Liver (tissue), 9 donors: ENCODE data around the gene ZSWIM8. TPM values are rescaled to one million over a fixed set of nuclear protein-coding genes. Genes with fewer than 3 reads are reported as not detected.
"Not testable (repeated sequence)": the region's sequence is repeated elsewhere in the genome, so short reads cannot be mapped to it uniquely, and the experiment has no call there.

Experiments
- DNase-seq: peaks from one replicate; pipeline ENCODE4 v3.0.0-alpha.2; 2017; ENCODE audit warnings: low spot score
- H3K27ac ChIP-seq, 2 donors: one replicate each; pipeline ENCODE4 v1.7.0; 2013; ENCODE audit warnings: inconsistent platforms in 2 of 2, low read length in 2 of 2, control low read depth in 1 of 2, low read depth in 1 of 2, mild to moderate bottlenecking in 1 of 2
- H3K27me3 ChIP-seq, 4 donors: one replicate each; pipeline versions ENCODE4 v1.6.1 to v1.7.0; 2013; ENCODE audit warnings: low read length in 3 of 4, inconsistent platforms in 1 of 4, mild to moderate bottlenecking in 1 of 4, moderate library complexity in 1 of 4; ENCODE audit not compliant: control insufficient read depth in 4 of 4, insufficient read depth in 4 of 4
- H3K36me3 ChIP-seq, 4 donors: one replicate each; pipeline versions ENCODE4 v1.6.1 to v1.7.0; 2013; ENCODE audit warnings: low read length in 3 of 4, mild to moderate bottlenecking in 3 of 4, low read depth in 1 of 4, moderate library complexity in 1 of 4; ENCODE audit not compliant: control insufficient read depth in 4 of 4, insufficient read depth in 3 of 4
- H3K4me1 ChIP-seq, 4 donors: one replicate each; pipeline versions ENCODE4 v1.6.1 to v1.7.0; 2013; ENCODE audit warnings: low read length in 3 of 4, mild to moderate bottlenecking in 3 of 4, moderate library complexity in 1 of 4; ENCODE audit not compliant: control insufficient read depth in 4 of 4, insufficient read depth in 4 of 4
- H3K4me3 ChIP-seq, 3 donors: one replicate each; pipeline versions ENCODE4 v1.6.1 to v1.7.0; 2013; ENCODE audit warnings: low read length in 3 of 3, control low read depth in 1 of 3, low read depth in 1 of 3, mild to moderate bottlenecking in 1 of 3
- H3K9ac ChIP-seq, 2 donors: one replicate each; pipeline ENCODE4 v1.7.0; 2013; ENCODE audit warnings: low read length in 2 of 2, mild to moderate bottlenecking in 2 of 2, moderate library complexity in 2 of 2, control low read depth in 1 of 2, low read depth in 1 of 2
- H3K9me3 ChIP-seq, 4 donors: one replicate each; pipeline versions ENCODE4 v1.6.1 to v1.7.0; 2013; ENCODE audit warnings: low read length in 3 of 4; ENCODE audit not compliant: control insufficient read depth in 4 of 4
- EGR1 ChIP-seq, 2 donors: IDR thresholded peaks; 2 replicates each; pipeline ENCODE4 v1.6.1; 2016 to 2018; ENCODE audit warnings: antibody characterized with exemption in 2 of 2, low read depth in 2 of 2
- FOXA1 ChIP-seq: IDR thresholded peaks from 2 replicates; pipeline ENCODE4 v1.6.1; 2016; ENCODE audit warnings: antibody characterized with exemption
- GABPA ChIP-seq, 2 donors: IDR thresholded peaks in 1 of 2; conservative IDR thresholded peaks in 1 of 2; 2 replicates each; pipeline ENCODE4 v1.6.1; 2016; ENCODE audit warnings: antibody characterized with exemption in 2 of 2, mild to moderate bottlenecking in 1 of 2, moderate library complexity in 1 of 2
- HNF4G ChIP-seq: IDR thresholded peaks from 2 replicates; pipeline ENCODE4 v1.6.1; 2016; ENCODE audit warnings: antibody characterized with exemption
- JUND ChIP-seq, 2 donors: IDR thresholded peaks; 2 replicates each; pipeline ENCODE4 v1.6.1; 2016; ENCODE audit warnings: antibody characterized with exemption in 2 of 2
- NR2F2 ChIP-seq: IDR thresholded peaks from 2 replicates; pipeline ENCODE4 v1.6.1; 2016; ENCODE audit warnings: antibody characterized with exemption
- RAD21 ChIP-seq, 2 donors: IDR thresholded peaks; 2 replicates each; pipeline ENCODE4 v1.6.1; 2016; ENCODE audit warnings: antibody characterized with exemption in 2 of 2, mild to moderate bottlenecking in 2 of 2
- SP1 ChIP-seq: IDR thresholded peaks from 2 replicates; pipeline ENCODE4 v1.6.1; 2018; ENCODE audit warnings: antibody characterized with exemption, mild to moderate bottlenecking
- WGBS: extraction: QIAGEN DNeasy Blood & Tissue Kit; methylation state at CpG from one replicate; pipeline ENCODE4 v1.1.7; 2013; 5-methylcytosine and 5-hydroxymethylcytosine counted together
- polyA plus RNA-seq, 2 donors: library from polyadenylated mRNA; stranded (reverse) in 1 of 2; unstranded in 1 of 2; fragments of 200-250 nt in 1 of 2; fragments of >200 nt in 1 of 2; fragmentation: Nextera tagmentation in 1 of 2; extraction: Ambion mirVana in 1 of 2; gene quantifications; one replicate each; pipeline versions ENCODE4 v1.2.1 to v1.2.3, GENCODE V29; 2013 to 2015
- total RNA-seq, 2 donors: library from RNA; depleted of rRNA; stranded (reverse); fragments of >200 nt; gene quantifications; one replicate each; pipeline ENCODE4 v1.2.3, GENCODE V29; 2014
- TF ChIP-seq, protein P1 (sequence below): IDR thresholded peaks from 2 replicates; pipeline ENCODE4 v1.6.1; 2016; ENCODE audit warnings: antibody characterized with exemption
- TF ChIP-seq, protein P2 (sequence below): IDR thresholded peaks from 2 replicates; pipeline ENCODE4 v1.6.1; 2016; ENCODE audit warnings: antibody characterized with exemption
- TF ChIP-seq, protein P3 (sequence below): IDR thresholded peaks from 2 replicates; pipeline ENCODE4 v1.6.1; 2016; ENCODE audit warnings: antibody characterized with exemption, mild to moderate bottlenecking
- donor health status: healthy.
- donor health status: healthy.
- donor health status: healthy.
- donor health status: healthy.
- donor health status: healthy.

The ZSWIM8 gene
- total and polyA plus RNA-seq, 4 donors, result 33.3 to 66.2 (median 44.4) TPM

DNA sequence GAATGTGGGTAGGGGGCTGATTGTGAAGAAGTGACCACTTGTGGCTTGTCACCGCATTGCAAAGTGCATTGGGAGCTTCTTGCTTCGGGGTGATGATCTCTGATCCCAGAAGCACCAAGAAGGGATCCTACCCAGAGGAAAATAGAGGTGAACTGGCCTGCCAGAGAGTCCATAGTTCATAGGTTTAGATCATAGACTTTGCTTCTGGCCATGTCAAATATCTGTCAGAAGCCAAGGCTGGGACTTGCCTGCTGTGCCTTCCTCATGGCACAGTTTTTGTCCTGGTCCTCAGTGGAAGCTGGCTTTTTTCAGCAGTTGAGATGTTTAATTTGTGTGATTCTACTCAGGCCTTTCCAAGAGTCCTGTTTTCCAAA, 1.1 kb downstream of the ZSWIM8 start (continued):
- TF ChIP-seq, protein P1, sequence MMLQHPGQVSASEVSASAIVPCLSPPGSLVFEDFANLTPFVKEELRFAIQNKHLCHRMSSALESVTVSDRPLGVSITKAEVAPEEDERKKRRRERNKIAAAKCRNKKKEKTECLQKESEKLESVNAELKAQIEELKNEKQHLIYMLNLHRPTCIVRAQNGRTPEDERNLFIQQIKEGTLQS, result no peak
- TF ChIP-seq SP1, result peak; percentile 42
- no peak for TF ChIP-seq NR2F2
- TF ChIP-seq, protein P2, sequence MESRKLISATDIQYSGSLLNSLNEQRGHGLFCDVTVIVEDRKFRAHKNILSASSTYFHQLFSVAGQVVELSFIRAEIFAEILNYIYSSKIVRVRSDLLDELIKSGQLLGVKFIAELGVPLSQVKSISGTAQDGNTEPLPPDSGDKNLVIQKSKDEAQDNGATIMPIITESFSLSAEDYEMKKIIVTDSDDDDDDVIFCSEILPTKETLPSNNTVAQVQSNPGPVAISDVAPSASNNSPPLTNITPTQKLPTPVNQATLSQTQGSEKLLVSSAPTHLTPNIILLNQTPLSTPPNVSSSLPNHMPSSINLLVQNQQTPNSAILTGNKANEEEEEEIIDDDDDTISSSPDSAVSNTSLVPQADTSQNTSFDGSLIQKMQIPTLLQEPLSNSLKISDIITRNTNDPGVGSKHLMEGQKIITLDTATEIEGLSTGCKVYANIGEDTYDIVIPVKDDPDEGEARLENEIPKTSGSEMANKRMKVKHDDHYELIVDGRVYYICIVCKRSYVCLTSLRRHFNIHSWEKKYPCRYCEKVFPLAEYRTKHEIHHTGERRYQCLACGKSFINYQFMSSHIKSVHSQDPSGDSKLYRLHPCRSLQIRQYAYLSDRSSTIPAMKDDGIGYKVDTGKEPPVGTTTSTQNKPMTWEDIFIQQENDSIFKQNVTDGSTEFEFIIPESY, result no peak
- TF ChIP-seq EGR1 (IDR thresholded peaks at IDR 0.05; ENCODE audit: low read depth in 2 of 2), result no peak
- TF ChIP-seq FOXA1, result no peak

DNA sequence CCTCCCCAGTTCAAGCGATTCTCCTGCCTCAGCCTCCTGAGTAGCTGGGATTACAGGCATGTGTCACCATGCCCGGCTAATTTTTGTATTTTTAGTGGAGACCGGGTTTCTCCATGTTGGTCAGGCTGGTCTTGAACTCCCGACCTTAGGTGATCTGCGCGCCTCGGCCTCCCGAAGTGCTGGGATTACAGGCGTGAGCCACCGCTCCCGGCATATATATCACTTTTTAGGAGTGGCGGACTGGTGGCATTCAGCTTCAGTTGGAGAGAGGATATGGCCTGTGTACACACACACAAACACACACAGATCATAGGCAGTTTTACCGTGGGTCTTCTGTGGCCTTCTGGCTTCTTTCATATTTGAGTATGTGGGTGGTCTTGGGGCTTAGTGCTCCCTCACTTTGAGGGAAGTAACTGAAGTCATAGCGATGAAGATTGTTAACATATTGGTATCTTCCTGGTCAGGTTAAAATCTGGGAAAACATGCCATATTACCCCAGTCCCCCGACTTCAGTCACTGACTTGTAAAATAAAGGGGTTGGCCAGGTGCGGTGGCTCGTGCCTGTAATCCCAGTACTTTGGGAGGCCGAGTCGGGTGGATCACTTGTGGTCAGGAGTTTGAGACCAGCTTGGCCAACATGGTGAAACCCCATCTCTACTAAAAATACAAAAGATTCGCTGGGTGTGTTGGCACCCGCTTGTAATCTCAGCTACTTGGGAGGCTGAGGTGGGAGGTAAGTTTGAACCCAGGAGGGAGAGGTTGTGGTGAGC, 1.8 kb downstream of the ZSWIM8 start:
- Histone ChIP-seq H3K36me3 (peaks cover 19 to 35% (median 31%) of the 10 kb centered on the region in 4 donors), H3K27ac (peak overlapping the region in 1 of 2 donors; percentile 97), H3K4me1 (peaks cover 3 to 35% (median 32%) of the 10 kb centered on the region in 4 donors), H3K4me3 (peak overlapping the region in 2 of 3 donors; percentile 84 to 88)
- WGBS, result 84% methylated on average over 21 of the region's 21 CpGs
- H3K27me3 ChIP-seq, H3K9ac ChIP-seq, H3K9me3 ChIP-seq, DNase-seq: not testable (repeated sequence)

DNA sequence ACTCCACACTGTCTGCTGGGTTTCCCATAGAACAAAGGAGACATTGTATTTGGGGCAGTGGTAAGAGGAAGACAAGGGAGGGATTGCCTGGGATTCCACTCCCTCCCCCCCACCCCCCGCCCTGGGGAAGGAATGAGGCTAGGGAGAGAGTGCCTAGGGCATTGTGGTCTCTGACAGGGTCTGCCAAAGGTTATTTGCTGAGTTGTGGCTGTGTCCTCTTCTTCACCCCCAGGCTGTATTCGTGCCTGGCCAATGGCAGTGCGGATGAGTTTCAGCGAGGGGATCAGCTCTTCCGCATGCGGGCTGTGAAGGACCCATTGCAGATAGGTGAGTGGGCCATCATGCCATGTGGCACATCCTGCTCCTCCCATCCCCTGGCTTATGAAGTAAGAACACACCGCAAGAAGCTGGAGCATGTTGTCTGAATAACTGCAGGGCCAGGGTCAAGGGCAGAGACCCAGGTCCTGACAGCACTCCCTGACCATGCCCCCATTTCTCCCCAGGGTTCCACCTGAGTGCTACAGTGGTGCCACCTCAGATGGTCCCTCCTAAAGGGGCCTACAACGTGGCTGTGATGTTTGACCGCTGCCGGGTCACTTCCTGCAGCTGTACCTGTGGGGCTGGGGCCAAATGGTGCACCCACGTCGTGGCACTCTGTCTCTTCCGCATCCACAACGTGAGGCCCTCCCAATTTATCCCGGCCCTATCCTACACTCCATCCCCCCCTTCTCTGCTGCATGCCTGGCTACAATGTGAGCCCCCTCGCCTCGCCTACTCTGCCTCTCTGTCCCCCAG, 3.7 kb downstream of the ZSWIM8 start:
- no peak for TF ChIP-seq HNF4G
- no peak for TF ChIP-seq JUND (IDR thresholded peaks at IDR 0.05)
- no peak for DNase-seq
- no peak overlapping the region for H3K27ac ChIP-seq
- H3K27me3 ChIP-seq, result no peaks in the 10 kb centered on the region
- peaks cover 23 to 53% (median 47%) of the 10 kb centered on the region in 4 donors for H3K36me3 ChIP-seq
- H3K9ac ChIP-seq, result no peak overlapping the region
- H3K4me3 ChIP-seq, result no peak overlapping the region
- 93% methylated on average over 17 of the region's 17 CpGs for WGBS
- peaks cover 3 to 22% (median 19%) of the 10 kb centered on the region in 4 donors for H3K4me1 ChIP-seq
- H3K9me3 ChIP-seq, result no peaks in the 10 kb centered on the region

DNA sequence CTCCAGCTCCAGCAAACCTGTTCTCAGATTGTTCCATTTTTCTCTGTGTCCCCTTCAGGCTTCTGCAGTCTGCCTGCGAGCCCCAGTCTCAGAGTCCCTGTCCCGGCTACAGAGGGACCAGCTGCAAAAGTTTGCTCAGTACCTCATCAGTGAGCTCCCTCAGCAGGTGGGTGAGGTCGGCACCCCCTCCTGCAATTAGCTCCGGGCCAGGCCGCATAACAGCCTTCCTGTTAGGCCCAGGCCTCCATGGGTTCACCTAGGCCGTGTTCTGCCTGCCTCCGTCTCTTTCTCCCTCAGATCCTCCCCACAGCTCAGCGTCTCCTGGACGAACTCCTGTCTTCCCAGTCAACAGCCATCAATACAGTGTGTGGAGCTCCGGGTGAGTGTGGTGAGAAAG, 4.3 kb downstream of the ZSWIM8 start:
- no peak for DNase-seq
- Histone ChIP-seq H3K4me3 (no peak overlapping the region), H3K36me3 (peaks cover 23 to 59% (median 53%) of the 10 kb centered on the region in 4 donors), H3K4me1 (peaks cover 3 to 19% (median 17%) of the 10 kb centered on the region in 4 donors), H3K27ac (no peak overlapping the region), H3K9ac (no peak overlapping the region), H3K27me3 (no peaks in the 10 kb centered on the region), H3K9me3 (no peaks in the 10 kb centered on the region)
- WGBS, result 93% methylated on average over 10 of the region's 10 CpGs
- TF ChIP-seq SP1 (no peak), GABPA (IDR thresholded peaks at IDR 0.05 in 1 of 2, conservative IDR thresholded peaks at IDR 0.05 in 1 of 2) (no peak), RAD21 (IDR thresholded peaks at IDR 0.05) (no peak)
- TF ChIP-seq, protein P3, sequence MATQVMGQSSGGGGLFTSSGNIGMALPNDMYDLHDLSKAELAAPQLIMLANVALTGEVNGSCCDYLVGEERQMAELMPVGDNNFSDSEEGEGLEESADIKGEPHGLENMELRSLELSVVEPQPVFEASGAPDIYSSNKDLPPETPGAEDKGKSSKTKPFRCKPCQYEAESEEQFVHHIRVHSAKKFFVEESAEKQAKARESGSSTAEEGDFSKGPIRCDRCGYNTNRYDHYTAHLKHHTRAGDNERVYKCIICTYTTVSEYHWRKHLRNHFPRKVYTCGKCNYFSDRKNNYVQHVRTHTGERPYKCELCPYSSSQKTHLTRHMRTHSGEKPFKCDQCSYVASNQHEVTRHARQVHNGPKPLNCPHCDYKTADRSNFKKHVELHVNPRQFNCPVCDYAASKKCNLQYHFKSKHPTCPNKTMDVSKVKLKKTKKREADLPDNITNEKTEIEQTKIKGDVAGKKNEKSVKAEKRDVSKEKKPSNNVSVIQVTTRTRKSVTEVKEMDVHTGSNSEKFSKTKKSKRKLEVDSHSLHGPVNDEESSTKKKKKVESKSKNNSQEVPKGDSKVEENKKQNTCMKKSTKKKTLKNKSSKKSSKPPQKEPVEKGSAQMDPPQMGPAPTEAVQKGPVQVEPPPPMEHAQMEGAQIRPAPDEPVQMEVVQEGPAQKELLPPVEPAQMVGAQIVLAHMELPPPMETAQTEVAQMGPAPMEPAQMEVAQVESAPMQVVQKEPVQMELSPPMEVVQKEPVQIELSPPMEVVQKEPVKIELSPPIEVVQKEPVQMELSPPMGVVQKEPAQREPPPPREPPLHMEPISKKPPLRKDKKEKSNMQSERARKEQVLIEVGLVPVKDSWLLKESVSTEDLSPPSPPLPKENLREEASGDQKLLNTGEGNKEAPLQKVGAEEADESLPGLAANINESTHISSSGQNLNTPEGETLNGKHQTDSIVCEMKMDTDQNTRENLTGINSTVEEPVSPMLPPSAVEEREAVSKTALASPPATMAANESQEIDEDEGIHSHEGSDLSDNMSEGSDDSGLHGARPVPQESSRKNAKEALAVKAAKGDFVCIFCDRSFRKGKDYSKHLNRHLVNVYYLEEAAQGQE, result no peak
